BJ (cell line): Measurements from ENCODE around the gene OTX1. TPM values are rescaled to one million over a fixed set of nuclear protein-coding genes. Genes with fewer than 3 reads are reported as not detected.

Experiments
- CTCF ChIA-PET: fragments of 350-600 bp; formaldehyde crosslinking; extraction: SDS; loops from one replicate; lab custom pipeline; 2021; ENCODE audit warnings: antibody characterized with exemption, inconsistent platforms; lab: Yijun Ruan, JAX
- POLR2A ChIA-PET: fragments of 300-600 bp; sonication (Branson Sonifier 250); formaldehyde crosslinking; extraction: SDS; loops from one replicate; lab custom pipeline; 2021; ENCODE audit warnings: antibody characterized with exemption; lab: Charles Lee
- DNase-seq: peaks from one replicate; pipeline ENCODE4 v3.0.0-alpha.2; 2011; ENCODE audit warnings: low read depth
- H3K27me3 ChIP-seq: 2 replicates; pipeline ENCODE4 v1.6.0; 2011; ENCODE audit warnings: low read length; ENCODE audit not compliant: control insufficient read depth, insufficient read depth
- H3K36me3 ChIP-seq: 2 replicates; pipeline ENCODE4 v1.5.1; 2011; ENCODE audit warnings: low read length; ENCODE audit not compliant: control insufficient read depth, insufficient read depth
- H3K4me3 ChIP-seq: 2 replicates; pipeline ENCODE4 v1.5.1; 2011; ENCODE audit warnings: low read depth, mild to moderate bottlenecking, control low read depth, low read length
- CTCF ChIP-seq: IDR thresholded peaks from 2 replicates; pipeline ENCODE4 v1.5.1; 2011; ENCODE audit warnings: low read depth, mild to moderate bottlenecking, control low read depth, inconsistent platforms, low read length, moderate library complexity; ENCODE audit not compliant: insufficient read depth
- polyA plus RNA-seq: library from polyadenylated mRNA; depleted of rRNA; stranded (reverse); fragments of >200 nt; gene quantifications from 2 replicates; pipeline ENCODE4 v1.2.3, GENCODE V29; 2011

Gene OTX1
- polyA plus RNA-seq, 1 experiment, result not detected

- Histone ChIP-seq H3K36me3 (peaks cover 1% of the 10 kb centered on the region), H3K4me3 (no peak overlapping the region), H3K27me3 (no peaks in the 10 kb centered on the region)
- CTCF ChIA-PET, result interaction anchor here (0.7 to 1.5 kb wide), 2 partner anchors 11 to 121 kb away, joined by 3 to 4 read pairs; no protein-coding TSS in a partner anchor
- peak; percentile 27 for TF ChIP-seq CTCF
- POLR2A ChIA-PET, result no interaction called here
- no peak for DNase-seq
Measured at GRCh38 chr2:63023444-63023843, 27.2 kb upstream of the OTX1 start.

GRCh38 chr2:63027220-63027619 lies 23.4 kb upstream of the OTX1 start:
- Histone ChIP-seq H3K4me3 (no peak overlapping the region), H3K27me3 (no peaks in the 10 kb centered on the region), H3K36me3 (no peaks in the 10 kb centered on the region; the same call in none of the 2 replicates)
- DNase-seq, result no peak
- TF ChIP-seq CTCF, result no peak
- ChIA-PET CTCF (no interaction called here), POLR2A (no interaction called here)

GRCh38 chr2:63029058-63029457 lies 21.6 kb upstream of the OTX1 start:
- CTCF ChIA-PET, result no interaction called here
- Histone ChIP-seq H3K27me3 (no peaks in the 10 kb centered on the region), H3K36me3 (no peaks in the 10 kb centered on the region), H3K4me3 (no peak overlapping the region)
- POLR2A ChIA-PET, result no interaction called here
- no peak for DNase-seq
- no peak for TF ChIP-seq CTCF

- no peak for DNase-seq
- Histone ChIP-seq H3K4me3 (no peak overlapping the region), H3K27me3 (no peaks in the 10 kb centered on the region), H3K36me3 (no peaks in the 10 kb centered on the region)
- ChIA-PET POLR2A (no interaction called here), CTCF (no interaction called here)
- TF ChIP-seq CTCF, result no peak
Measured at GRCh38 chr2:63034526-63034925, 16.1 kb upstream of the OTX1 start.

GRCh38 chr2:63035169-63035568 lies 15.5 kb upstream of the OTX1 start:
- DNase-seq, result no peak
- no peak for TF ChIP-seq CTCF
- Histone ChIP-seq H3K4me3 (no peak overlapping the region), H3K36me3 (no peaks in the 10 kb centered on the region), H3K27me3 (no peaks in the 10 kb centered on the region)
- ChIA-PET CTCF (no interaction called here), POLR2A (no interaction called here)
